Prostate gland (tissue), 2 donors: ENCODE results near the gene NMNAT2.

Source experiments
- POLR2A ChIP-seq: fragments of 450-650 bp; IDR thresholded peaks from one replicate; pipeline ENCODE4 v1.6.1; 2016; ENCODE audit warnings: antibody characterized with exemption, mild to moderate bottlenecking
- POLR2AphosphoS5 ChIP-seq: sonication (generic); formaldehyde crosslinking; IDR thresholded peaks from one replicate; pipeline ENCODE4 v1.6.1; 2017; ENCODE audit warnings: antibody characterized with exemption
- TF ChIP-seq, protein P1 (sequence below), 4 experiments: fragments of 200-600 bp in 2 of 4; fragments of 450-650 bp in 2 of 4; sonication (generic) in 2 of 4; IDR thresholded peaks; 1 replicate in 3 of 4; 2 replicates in 1 of 4; pipeline ENCODE4 v1.5.1; 2016 to 2019; ENCODE audit warnings: antibody characterized with exemption in 4 of 4, mild to moderate bottlenecking in 2 of 4, moderate library complexity in 2 of 4

DNA sequence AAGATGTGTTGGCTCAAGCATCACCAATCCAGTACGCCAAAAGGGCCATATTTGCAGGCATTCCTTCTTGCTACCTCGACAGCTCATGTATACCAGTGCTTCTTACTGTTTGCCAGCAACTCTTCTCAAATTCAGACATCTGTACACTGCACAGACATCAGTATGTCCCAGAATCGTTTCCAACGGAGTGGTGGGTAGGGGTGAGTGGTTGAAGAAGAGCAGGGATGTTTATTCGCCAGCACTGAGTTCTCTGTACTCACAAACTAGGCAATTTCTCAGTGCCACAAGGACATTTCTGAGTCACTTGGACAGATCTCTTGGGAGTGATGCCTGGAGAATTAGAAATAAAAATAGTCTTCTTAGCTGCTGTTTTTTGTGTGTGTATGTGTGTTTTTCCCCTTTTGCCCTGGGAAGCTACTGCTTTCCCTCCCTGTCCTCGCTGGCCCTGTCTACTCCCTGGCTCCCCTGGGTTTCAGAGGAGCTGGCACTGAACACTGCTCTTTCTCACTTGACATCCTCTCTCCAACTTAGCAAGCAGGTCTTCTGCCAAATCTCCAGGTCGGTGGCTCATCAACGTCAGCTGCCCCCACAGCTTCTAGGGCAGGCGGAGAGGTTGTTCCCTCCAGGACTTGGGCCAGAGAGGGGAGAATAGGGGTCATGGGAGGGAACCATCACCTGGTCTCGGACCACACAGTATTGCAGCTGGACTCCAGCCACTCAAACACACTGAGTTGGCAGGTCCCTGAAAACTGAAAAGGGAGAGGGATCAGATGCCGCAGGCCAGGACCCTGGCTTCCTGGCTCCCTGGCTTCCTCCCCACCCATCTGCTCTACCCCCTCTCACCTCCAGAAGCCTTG is 90.5 kb downstream of the NMNAT2 start:
- TF ChIP-seq, protein P1, sequence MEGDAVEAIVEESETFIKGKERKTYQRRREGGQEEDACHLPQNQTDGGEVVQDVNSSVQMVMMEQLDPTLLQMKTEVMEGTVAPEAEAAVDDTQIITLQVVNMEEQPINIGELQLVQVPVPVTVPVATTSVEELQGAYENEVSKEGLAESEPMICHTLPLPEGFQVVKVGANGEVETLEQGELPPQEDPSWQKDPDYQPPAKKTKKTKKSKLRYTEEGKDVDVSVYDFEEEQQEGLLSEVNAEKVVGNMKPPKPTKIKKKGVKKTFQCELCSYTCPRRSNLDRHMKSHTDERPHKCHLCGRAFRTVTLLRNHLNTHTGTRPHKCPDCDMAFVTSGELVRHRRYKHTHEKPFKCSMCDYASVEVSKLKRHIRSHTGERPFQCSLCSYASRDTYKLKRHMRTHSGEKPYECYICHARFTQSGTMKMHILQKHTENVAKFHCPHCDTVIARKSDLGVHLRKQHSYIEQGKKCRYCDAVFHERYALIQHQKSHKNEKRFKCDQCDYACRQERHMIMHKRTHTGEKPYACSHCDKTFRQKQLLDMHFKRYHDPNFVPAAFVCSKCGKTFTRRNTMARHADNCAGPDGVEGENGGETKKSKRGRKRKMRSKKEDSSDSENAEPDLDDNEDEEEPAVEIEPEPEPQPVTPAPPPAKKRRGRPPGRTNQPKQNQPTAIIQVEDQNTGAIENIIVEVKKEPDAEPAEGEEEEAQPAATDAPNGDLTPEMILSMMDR (IDR thresholded peaks at IDR 0.05) = no peak
- TF ChIP-seq POLR2A (no peak), POLR2AphosphoS5 (no peak)
